Brain microvascular endothelial cell (primary cell): ENCODE results near the gene TAF5.

Source experiments
- DNase-seq: peaks from one replicate; pipeline ENCODE4 v3.0.0-alpha.2; 2020
- H3K27ac ChIP-seq: fragments of 250-450 bp; sonication (Bioruptor Pico); 2 replicates; pipeline ENCODE4 v1.5.1; 2020; ENCODE audit warnings: mild to moderate bottlenecking, moderate library complexity
- H3K27me3 ChIP-seq: fragments of 250-450 bp; sonication (Bioruptor Pico); replicated peaks from 2 replicates; pipeline ENCODE4 v1.5.1; 2020; ENCODE audit warnings: mild to moderate bottlenecking
- H3K36me3 ChIP-seq: fragments of 250-450 bp; sonication (Bioruptor Pico); replicated peaks from 2 replicates; pipeline ENCODE4 v1.5.1; 2020; ENCODE audit warnings: mild to moderate bottlenecking
- H3K4me3 ChIP-seq: 2 replicates; pipeline ENCODE4 v1.5.1; 2011; ENCODE audit warnings: low read depth, mild to moderate bottlenecking, control low read depth, low read length, moderate library complexity
- in situ Hi-C: cut with HindIII; loops from 2 replicates; pipeline ENCODE4 v1.10.0; 2017; ENCODE audit warnings: low sequenced_read_pairs, low pct_ligation_motif_present
- TF ChIP-seq, protein P1 (sequence below): IDR thresholded peaks from 2 replicates; pipeline ENCODE4 v1.5.1; 2011; ENCODE audit warnings: low read depth, mild to moderate bottlenecking, moderate library complexity, low read length, control low read depth, inconsistent platforms; ENCODE audit errors: missing control alignments

The TAF5 gene

GRCh38 chr10:103367782-103368518 lies at the start of gene TAF5:
Gene TAF5, plus strand, starts transcription at chr10:103367976. Its CDS starts 14 bp downstream, at chr10:103367990.
- DNase-seq, result peak; percentile 93
- Histone ChIP-seq H3K4me3 (peak within 1 kb of the TSS; percentile 81), H3K36me3 (no peaks in the 10 kb centered on the region), H3K27ac (peak within 1 kb of the TSS; percentile 28), H3K27me3 (no peaks in the 10 kb centered on the region)
- in situ Hi-C loops, result no loop called here
- TF ChIP-seq, protein P1, sequence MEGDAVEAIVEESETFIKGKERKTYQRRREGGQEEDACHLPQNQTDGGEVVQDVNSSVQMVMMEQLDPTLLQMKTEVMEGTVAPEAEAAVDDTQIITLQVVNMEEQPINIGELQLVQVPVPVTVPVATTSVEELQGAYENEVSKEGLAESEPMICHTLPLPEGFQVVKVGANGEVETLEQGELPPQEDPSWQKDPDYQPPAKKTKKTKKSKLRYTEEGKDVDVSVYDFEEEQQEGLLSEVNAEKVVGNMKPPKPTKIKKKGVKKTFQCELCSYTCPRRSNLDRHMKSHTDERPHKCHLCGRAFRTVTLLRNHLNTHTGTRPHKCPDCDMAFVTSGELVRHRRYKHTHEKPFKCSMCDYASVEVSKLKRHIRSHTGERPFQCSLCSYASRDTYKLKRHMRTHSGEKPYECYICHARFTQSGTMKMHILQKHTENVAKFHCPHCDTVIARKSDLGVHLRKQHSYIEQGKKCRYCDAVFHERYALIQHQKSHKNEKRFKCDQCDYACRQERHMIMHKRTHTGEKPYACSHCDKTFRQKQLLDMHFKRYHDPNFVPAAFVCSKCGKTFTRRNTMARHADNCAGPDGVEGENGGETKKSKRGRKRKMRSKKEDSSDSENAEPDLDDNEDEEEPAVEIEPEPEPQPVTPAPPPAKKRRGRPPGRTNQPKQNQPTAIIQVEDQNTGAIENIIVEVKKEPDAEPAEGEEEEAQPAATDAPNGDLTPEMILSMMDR, result no peak

DNA sequence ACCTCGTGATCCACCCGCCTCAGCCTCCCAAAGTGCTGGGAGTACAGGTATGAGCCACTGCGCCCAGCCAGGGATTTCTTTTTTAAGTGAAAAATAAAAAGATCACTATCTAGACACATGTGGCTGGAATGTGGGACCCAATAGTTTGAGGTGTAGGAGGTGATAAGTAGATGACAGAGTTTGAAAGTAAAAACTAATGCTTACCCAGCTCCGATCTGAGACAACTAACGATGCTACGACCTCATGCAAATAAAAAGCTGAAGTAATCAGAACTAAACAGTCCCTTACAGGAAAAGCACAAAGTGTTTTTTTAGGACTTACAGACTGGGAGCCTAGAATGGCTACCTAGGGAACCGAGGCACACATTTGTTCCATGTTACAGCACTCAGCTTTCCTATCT lies 39.9 kb upstream of the TAF5 start:
- peaks cover 10% of the 10 kb centered on the region for H3K36me3 ChIP-seq
- in situ Hi-C loops, result no loop called here

GRCh38 chr10:103333934-103334520 lies 33.7 kb upstream of the TAF5 start:
- H3K4me3 ChIP-seq, result no peak overlapping the region
- in situ Hi-C loops, result no loop called here
- H3K27ac ChIP-seq, result no peak overlapping the region
- H3K36me3 ChIP-seq, result peaks cover 16% of the 10 kb centered on the region
- no peak for DNase-seq
- H3K27me3 ChIP-seq, result no peaks in the 10 kb centered on the region
- TF ChIP-seq, protein P1, result peak; percentile 54

More for the DNA sequence above, 39.9 kb upstream of the TAF5 start:
- Histone ChIP-seq H3K27ac (no peak overlapping the region), H3K27me3 (no peaks in the 10 kb centered on the region), H3K4me3 (no peak overlapping the region)
- TF ChIP-seq, protein P1, result no peak
- no peak for DNase-seq

GRCh38 chr10:103334567-103334966 lies 33.2 kb upstream of the TAF5 start:
- Histone ChIP-seq H3K27ac (no peak overlapping the region), H3K27me3 (no peaks in the 10 kb centered on the region), H3K4me3 (no peak overlapping the region), H3K36me3 (peaks cover 17% of the 10 kb centered on the region)
- in situ Hi-C loops, result no loop called here
- no peak for DNase-seq
- TF ChIP-seq, protein P1, result no peak

DNA sequence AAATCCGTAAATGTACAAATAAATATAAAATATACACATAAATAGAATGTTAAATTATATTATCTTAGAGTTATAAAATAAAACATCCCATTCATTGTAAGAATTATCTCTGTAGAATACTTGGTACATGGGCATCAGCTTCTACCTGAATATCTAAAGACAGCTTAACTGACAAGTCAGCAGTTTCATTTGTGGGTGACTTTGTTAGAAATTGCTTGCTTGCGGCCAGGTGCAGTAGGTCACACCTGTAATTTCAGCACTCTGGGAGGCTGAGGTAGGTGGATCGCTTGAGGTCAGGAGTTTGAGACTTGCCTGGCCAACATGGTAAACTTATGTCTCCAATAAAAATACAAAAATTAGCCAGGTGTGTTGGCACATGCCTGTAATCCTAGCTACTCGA lies 31.4 kb upstream of the TAF5 start:
- Histone ChIP-seq H3K27me3 (no peaks in the 10 kb centered on the region), H3K27ac (no peak overlapping the region), H3K4me3 (no peak overlapping the region), H3K36me3 (peaks cover 15% of the 10 kb centered on the region)
- in situ Hi-C loops, result no loop called here
- TF ChIP-seq, protein P1, result no peak
- DNase-seq, result no peak

DNA sequence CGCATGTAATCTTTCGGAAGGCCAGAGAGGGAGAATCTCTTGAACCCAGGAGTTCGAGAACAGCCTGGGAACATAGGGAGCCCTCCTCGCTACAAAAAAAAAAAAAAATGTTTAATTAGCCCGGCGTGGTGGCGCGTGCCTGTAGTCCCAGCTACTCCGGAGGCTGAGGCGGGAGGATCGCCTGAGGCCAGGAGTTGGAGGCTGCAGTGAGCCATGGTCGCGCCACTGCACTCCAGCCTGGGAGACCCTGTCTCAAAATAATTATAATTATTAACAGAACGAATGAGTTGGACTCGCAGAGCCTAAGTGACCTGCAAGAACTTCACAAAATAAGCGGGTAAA lies 17.6 kb upstream of the TAF5 start:
- Histone ChIP-seq H3K27ac (peak overlapping the region; percentile 53), H3K27me3 (no peaks in the 10 kb centered on the region), H3K4me3 (peak overlapping the region; percentile 71), H3K36me3 (peaks cover 8% of the 10 kb centered on the region)
- TF ChIP-seq, protein P1, result no peak
- in situ Hi-C loops, result no loop called here
- no peak for DNase-seq
